Measurements from ENCODE around the gene TMED10.
"Not testable (repeated sequence)": the region's sequence is repeated elsewhere in the genome, so short reads cannot be mapped to it uniquely, and the experiment has no call there.

TMED10 gene

DNA sequence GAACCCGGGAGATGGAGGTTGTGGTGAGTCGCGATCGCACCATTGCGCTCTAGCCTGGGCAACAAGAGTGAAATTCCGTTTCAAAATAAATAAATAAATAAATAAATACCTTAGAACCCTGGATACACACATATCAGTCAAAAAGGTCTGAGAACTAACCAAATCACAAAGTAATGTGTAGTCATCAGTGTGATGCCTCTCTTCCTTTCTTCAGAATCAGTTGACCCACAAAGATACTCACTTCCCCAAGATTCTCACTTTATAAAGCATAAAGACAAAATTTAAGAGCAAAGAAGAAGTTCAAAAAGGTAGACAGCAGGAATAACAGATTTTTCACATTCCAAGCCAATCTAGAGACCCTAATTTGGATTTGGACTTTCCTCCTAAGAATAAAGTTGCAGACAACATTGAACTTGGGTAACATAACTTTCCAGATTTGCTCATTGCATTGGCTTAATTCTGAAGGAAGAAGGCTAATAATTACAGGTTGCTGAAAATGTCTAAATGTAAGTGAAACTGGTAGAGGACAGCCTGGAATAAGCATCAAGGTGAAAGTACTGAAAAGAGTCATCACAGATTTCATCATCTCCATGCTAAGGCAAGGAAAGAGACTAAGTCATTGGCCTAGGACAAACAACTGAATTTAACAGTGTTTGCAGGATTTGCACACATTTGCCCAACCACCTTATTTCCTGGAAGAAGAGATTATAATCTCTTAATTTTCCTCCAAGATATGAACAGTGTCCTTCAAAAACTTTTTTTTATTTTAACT lies 17.4 kb downstream of the TMED10 start:
- DNase-seq (ENCODE audit: low read depth in 2 of 2): no peak

DNA sequence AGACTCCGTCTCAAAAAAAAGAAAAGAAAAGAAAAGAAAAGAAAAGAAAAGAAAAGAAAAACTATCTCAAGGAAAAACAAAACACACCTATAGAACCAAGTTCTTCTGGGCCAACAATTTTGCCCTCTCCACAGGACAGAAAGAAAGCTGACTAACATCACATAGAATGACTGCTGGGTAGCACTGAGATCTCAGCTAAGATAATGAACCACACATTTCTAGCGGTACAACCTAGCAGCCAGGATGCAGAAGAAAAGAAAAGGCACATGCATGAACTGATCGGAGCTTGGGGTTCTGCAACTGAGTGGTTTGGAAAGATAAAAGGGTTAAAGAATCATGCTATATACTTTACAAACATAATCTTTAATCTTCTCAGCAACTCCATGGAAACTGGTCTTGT lies 19.5 kb downstream of the TMED10 start:
- no peak for DNase-seq (ENCODE audit: low read depth in 2 of 2)

DNA sequence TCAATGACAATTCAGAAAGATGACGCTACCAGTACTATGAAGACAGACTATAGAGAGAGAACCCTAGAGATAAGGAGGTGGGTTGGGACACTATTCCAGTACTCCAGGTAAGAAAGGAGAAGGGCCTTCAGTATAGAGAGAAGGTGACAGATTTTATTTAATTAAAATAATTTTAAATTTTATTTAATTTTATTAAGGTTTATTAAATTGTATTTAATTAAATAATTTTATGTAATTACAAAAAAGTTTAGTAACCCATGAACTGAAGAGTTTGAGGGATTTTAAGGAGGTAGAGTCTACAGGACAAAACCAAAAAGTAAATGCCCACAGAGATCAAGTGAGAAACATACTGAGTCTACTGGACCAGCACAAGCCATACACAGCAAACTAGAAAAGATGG lies 20.3 kb downstream of the TMED10 start:
- no peak for DNase-seq (ENCODE audit: low read depth in 2 of 2)

DNA sequence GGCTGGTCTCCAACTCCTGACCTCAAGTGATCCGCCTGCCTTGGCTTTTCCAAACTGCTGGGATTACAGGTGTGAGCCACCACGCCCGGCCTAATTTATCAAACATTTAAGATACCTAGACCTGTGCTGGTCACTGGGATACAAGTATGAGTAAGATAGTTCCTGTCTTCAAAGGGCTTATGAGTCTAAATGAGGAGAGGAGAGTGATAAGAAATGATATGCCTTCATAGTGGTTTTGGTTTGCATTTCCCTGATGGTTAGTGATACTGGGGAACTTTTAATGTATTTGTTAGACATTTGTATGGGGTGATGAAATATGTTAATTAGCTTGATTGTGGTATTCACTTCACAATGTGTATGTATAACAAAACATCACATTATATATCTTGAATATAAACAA lies 21.2 kb downstream of the TMED10 start:
- DNase-seq (ENCODE audit: low read depth in 2 of 2): no peak

DNA sequence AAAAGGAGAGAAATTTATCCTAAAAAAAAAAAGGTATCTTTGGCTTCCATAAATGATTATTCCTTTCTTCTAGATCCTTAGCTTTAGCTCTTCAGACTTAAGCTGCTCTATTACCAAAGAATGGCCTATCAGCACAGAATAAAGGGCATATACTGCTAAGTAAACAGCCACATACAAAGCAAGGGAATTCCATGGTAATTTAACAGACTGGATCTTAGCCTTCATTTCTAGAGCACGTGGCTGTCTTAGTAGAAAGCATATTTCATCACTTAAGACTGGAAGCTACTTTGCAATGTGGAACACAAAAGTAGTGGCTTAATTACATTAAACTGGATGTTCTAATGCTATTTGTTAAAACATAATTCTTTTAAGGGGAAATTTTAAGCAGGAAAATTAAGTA lies 23.1 kb downstream of the TMED10 start:
- no peak for DNase-seq (ENCODE audit: low read depth in 2 of 2)

DNA sequence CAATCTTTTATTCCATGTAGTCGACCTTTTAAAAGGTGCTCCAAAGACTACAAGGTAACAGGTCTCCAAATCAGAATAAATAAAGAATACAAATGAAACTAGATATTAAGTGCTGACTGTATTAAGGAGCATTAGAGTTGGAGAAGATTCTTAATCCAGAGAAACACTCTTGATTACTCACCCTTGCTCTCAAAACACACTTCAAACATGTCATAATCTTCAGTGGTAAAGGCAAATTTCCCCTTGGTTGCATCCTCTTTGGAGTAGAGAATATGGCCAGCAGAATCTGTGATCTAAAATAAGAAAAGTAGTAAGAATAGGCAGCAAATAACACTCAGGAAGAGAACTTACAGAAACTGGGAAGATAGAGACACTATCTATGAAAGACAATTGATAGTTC lies 24.6 kb downstream of the TMED10 start:
- no peak for DNase-seq (ENCODE audit: low read depth in 2 of 2)

DNA sequence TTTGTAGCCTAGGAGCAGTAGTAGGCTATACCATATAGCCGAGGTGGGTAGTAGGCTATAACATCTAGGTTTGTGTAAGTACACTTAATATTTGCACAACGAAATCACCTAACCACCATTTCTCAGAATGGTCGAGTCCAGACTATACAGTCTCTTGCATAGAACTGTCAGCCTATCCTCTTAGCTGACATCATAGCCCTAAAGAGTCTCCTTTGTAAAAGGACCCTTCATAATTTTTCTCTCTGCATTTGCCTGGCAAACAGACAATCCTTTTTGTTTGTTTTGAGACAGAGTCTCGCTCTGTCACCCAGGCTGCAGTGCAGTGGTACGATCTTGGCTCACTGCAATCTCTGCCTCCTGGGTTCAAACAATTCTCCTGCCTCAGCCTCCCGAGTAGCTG lies 25.8 kb downstream of the TMED10 start:
- not testable (repeated sequence) for DNase-seq (ENCODE audit: low read depth in 2 of 2)

DNA sequence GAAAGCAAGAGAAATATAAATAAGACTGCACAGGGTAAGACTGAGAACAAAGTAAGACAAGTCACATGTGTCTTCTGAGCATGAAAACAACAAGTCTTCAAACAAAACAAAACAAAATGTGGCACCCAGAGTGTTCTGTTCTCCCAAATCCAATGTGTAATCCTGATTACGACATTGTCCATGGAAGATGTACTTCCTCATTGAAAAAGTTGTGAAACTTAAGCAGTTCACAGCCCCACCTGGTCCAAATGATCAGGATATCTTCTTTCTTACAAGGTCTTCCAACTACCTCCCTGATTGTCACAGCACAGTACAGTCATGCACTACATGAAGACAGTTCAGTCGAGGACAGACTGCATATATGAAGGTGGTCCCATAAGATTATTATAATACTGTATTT lies 26.3 kb downstream of the TMED10 start:
- no peak for DNase-seq (ENCODE audit: low read depth in 2 of 2)

DNA sequence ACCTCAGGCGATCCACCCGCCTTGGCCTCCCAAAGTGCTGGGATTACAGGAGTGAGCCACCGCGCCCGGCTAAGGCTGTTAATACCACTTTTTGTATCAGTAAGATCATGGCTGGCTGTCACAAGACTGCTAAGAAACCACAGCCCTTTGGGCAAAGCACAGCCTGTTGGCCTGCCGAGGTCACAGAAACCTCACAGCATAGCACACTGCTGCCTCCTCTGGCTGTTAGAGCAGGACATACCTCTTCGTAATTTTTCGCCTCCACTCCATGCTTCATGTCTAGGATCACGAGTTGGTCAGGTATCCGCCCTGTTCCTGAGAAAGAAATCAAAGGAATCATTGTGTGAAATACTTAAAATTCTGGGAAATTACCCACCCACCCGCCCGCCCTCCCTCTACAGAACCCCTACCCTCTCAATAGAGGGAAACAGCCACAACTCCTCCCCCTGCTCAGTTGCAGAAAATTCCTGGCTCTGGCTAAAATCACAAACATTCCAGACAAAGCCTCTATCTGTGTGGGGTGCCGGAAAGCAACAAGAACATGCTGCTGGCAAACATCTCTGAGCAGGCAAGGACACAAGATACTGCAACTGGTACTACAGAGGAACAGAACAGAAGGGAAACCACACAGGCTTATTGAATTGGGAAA lies 28.9 kb downstream of the TMED10 start:
- DNase-seq (ENCODE audit: low read depth in 2 of 2): no peak

DNA sequence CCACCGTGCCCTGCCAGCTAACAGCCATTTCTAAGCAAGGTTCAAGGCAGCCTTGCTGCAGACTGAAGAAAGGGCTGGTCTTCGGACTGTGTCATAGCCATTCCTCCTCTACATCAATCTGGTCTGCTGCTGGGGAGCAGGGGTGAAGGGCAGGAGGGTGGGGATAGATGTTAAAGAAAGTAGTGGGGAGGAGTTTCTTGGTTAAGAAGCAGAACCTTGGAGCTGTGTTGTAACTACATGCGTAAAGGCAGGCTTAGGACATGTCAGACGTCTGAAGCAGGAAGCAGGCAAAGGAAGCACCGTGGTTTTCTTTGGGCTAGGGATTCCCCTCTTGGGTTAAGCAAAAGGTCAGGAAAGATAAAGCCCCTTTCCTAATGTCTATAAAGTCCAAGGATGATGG lies 31.5 kb downstream of the TMED10 start:
- DNase-seq (ENCODE audit: low read depth in 2 of 2): no peak

DNA sequence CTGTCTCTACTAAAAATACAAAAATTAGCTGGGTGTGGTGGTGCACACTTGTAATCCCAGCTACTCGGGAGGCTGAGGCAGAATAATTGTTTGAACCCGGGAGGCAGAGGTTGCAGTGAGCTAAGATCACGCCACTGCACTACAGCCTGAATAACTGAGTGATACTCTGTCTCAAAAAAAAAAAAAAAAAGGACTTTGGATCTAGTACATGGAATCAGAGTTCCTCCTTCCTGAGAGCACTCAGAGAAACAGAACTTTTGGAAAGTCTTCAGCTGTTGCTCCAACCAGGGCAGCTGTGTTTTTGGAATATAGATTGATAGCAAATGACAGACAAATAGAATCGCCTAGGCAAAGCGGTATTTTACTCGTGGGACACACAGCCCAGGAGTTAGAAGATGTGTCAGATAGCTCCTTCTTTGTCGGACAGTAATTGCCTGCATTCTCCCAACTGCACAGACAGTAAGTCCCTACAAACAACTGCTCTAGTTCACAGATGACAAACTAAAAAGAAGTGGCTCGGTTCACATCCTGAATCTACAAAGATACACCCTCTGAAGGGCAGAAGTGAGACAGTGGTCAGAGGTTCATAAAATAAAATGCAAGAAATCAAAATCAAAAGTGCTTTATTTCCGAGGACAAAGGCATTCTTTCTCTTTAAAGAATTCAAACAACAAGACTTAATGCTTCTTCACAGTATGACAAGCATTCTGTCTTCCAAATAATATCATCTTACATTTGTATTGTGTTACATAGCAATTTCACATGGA lies 32.5 kb downstream of the TMED10 start:
- DNase-seq (ENCODE audit: low read depth in 2 of 2): no peak

DNA sequence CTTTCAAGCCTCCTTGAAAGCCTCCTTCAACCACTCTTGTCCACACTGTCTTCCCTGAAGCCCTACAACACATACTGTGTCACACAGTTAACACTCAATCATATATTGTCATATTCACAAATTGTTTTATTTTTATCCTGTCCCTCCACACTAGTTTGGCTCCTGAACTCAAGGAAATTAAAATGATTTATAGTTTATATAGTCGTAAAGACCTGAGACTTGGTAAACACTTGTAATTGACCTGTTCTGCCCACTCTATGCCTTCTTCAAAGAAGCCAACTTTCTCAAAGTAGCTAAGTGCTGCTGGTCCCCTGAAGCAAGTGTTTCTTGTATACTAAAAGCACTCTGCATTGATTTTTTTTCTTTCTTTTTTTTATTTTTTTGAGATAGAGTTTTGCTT lies 33.9 kb downstream of the TMED10 start:
- DNase-seq (ENCODE audit: low read depth in 2 of 2): no peak

DNA sequence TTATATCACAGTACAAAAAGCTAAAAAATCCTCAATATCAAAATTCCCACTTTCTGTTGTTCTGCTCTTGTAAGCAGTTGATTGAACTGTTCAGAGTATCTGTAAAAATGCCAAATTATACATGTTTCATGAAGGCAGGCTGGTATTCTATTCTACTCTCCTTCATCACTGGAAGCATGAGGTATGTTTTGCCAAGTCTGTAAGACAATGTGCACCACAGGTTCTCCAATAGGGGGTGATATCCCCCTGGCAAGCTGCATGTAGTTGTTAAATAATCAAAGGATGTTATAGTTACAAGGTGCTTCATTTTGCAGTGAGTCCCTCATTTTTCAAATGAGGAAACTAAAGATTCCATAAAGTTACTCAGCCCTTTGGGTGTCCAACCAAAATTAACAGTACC lies 34.4 kb downstream of the TMED10 start:
- DNase-seq (ENCODE audit: low read depth in 2 of 2): no peak

DNA sequence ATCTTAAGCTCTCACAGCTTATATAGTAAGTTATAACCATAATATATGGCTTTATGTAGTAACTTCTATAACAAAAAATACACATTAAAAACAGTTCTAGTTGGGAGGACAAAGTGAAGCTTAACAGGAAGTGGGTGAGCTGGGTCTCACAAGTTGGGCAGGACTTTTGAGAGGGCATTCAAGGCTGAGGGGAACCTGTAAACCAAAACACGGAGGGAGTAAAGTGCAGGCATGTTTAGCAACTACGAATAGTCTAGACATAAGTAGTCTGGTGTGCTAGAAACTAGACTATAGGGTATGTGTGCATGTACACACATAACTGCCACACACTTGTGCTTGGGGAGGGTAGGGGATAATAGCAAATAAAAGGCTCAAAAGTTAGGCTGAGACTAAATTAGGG lies 35.4 kb downstream of the TMED10 start:
- no peak for DNase-seq (ENCODE audit: low read depth in 2 of 2)

DNA sequence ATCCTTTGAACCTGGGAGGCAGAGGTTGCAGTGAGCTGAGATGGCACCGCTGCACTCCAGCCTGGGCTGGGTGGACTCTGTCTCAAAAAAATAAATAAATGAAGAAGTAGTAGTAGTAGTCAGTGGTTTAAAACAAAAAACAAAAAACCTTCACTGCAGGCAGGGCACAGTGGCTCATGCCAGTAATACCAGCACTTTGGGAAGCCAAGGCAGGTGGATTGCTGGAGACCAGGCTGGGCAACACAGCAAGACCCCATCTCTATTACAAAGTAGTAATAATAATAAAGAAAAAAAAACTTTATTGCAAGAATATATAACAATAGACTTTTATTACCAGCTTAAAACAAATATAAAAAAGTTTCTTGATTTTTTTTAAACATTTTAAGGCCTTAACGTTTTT lies 35.8 kb downstream of the TMED10 start:
- no peak for DNase-seq (ENCODE audit: low read depth in 2 of 2)

DNA sequence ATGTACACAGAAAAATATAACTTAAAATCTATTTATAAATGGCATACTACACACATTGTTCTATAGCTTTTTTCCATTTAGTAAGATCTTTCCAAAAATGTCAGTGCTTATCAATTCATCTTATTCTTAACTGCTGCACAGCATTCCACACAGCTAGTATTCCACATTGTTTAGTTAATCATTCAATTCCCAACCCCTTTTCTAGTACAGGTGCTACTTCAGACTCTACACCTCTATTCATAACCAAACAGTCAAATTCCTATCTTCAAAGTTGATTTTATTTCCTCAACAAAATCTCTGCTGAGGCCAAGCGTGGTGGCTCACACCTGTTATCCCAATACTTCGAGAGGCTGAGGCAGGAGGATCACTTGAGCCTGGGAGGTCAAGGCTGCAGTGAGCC lies 37.2 kb downstream of the TMED10 start:
- no peak for DNase-seq (ENCODE audit: low read depth in 2 of 2)

DNA sequence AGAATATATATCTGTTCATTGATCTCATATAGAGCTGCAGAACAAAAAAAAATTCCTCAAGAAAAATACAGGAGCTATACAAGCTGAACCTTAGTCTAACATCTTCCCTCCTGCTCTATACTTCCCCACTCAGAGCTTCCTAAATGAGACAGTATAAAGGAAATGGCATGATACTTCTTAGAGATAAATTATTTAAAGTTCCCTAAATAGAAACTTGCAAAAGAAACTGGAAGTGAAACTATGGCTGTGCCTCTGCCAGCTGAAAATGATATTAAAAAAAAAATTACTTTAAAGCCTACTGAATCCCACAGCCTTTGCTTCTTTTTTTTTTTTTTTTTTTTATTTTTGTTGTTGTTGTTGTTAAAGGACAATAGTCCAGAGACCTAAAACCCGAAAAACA lies 37.9 kb downstream of the TMED10 start:
- DNase-seq (ENCODE audit: low read depth in 2 of 2): no peak

DNA sequence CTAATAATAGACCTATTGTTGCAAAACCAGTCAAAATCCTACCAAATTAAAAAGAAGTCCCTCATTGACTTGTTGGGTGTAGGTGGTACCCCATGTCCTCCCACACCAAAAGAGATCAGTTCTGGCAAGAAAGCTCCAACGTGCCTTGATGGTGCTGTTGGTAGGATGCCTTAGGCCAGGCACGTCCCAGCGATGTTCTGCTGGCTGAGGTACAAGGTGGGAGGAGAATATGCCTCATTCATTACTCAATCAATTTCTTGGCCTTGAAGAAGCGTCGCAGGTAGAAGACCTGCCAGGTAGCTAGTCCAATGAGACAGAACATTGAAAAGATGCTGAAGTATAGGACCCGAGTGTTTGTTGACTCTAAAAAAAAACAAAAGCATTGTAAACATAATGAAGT lies 41.8 kb downstream of the TMED10 start:
- DNase-seq (ENCODE audit: low read depth in 2 of 2): no peak

DNA sequence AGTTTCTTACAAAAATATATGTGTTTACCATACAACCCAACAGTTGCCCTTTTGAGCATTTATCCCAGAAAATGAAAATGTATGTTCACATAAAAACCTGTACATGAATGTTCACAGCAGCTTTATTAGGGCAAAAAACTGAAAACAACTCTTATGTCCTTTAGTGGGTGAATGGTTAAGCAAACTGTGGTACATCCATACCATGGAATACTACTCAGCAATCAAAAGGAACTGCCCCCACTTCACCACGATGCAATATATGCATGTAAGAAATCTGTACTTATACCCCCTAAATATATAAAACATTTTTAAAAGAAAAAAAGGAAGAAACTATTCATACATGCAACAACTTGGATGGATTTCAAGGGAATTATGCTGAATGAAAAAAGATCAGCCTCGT lies 42.8 kb downstream of the TMED10 start:
- no peak for DNase-seq (ENCODE audit: low read depth in 2 of 2)

DNA sequence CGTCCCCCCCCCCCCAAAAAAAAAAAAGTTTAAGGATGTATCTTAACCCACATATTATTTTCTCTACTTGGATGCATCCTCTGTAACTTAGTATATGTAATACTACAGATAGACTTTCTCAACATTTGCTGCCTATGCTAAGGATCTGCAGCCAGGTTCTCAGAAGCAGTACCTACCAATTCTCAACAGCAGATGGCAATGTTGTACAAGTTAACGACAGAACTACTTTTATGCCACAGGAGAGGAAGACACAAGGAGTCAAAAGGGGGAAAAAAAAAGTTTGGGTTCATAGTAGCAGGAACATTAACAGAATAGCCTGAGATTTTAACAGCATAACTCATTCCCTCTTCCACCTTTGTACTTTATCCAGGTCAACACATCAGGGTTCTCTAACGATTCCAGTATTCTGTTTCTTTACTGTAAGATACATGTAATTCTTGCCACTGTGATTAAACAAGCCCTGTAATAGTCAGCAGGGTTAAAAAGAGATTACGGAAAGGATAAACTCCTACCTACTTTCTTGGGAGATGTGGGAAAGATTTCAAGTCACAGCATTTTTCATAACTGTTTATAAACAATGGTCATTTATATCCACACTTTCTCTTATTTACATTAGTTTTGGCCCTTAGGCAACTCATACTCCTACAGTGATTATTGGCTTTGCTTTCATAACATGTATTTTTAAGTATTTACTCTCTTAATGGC lies 43.9 kb downstream of the TMED10 start:
- DNase-seq (ENCODE audit: low read depth in 2 of 2): peak in 1 of 2 experiments; percentile 11

DNA sequence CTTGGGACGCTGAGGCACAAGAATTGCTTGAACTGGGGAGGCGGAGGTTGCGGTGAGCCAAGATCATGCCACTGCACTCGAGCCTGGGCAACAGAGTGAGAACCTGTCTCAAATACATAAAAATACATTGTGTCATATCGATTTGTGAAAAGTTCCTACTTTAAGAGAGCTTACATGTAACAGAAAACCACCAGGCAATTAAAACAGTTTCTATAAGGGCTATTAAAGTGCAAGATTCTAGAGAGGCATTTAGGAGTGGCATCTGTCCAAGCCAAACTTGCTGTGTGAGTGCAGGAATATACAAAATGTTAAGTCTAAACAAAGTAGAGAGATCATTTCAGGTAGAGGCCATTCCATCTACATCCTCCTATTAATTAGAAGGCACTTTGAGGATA lies 47.8 kb downstream of the TMED10 start:
- no peak for DNase-seq (ENCODE audit: low read depth in 2 of 2)

DNA sequence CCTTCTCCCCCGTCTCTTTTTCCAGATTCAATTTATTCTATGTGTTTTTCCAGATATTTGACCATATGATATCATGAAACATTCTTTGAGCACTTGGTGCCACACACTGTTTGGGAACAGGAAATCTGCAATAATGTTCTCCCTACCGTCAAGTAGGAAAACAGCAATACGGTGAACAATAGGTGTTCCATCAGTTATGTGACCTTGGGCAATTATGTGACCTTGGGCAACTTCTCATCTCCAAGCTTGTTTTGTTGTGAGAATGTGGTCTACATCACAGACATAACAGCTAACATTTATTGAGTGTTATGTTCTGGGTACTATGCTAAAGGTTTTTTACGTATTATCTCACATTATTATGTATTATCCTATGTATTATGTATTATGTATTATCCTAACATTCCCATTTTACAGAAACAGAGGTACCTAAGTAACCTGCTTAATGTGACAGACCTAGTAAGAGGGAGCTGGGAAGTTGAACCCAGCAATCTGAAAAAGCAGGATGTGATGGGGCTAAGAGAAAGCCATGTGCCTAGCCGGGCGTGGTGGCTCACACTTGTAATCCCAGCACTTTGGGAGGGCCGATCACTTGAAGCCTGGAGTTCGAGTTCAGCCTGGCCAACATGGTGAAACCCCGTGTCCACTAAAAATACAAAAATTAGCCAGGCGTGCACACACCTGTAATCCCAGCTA lies 48.4 kb downstream of the TMED10 start:
- no peak for DNase-seq (ENCODE audit: low read depth in 2 of 2)
